Activated CD8-positive, alpha-beta T cell treated with anti-CD3 and anti-CD28 coated beads for 36 hours (primary cell): ENCODE measurements around the gene P3H1. TPM values are rescaled to one million over a fixed set of nuclear protein-coding genes. Genes with fewer than 3 reads are reported as not detected.

Source experiments
- ATAC-seq: fragments of 200-7000 bp; cut with Tn5 transposase; one replicate; pipeline ENCODE4 v1.10.0; 2021; ENCODE audit warnings: mild to moderate bottlenecking, moderate library complexity
- CTCF ChIA-PET: fragments of 350-600 bp; sonication (Branson Sonifier 250); formaldehyde crosslinking; loops from one replicate; lab custom pipeline; 2021; ENCODE audit warnings: antibody characterized with exemption; lab: Charles Lee
- POLR2A ChIA-PET: fragments of 350-600 bp; sonication (Branson Sonifier 250); formaldehyde crosslinking; loops from one replicate; lab custom pipeline; 2021; ENCODE audit warnings: antibody characterized with exemption; lab: Charles Lee
- DNase-seq: peaks from one replicate; pipeline ENCODE4 v3.0.0-alpha.2; 2020
- H3K27ac Mint-ChIP-seq: one replicate; pipeline ENCODE4 v1.8.0; 2021; ENCODE audit warnings: mild to moderate bottlenecking, mixed read lengths
- H3K27me3 Mint-ChIP-seq: one replicate; pipeline ENCODE4 v1.8.0; 2021; ENCODE audit warnings: mixed read lengths
- H3K36me3 Mint-ChIP-seq: one replicate; pipeline ENCODE4 v1.8.0; 2021; ENCODE audit warnings: low read depth, mixed read lengths
- H3K4me1 Mint-ChIP-seq: one replicate; pipeline ENCODE4 v1.8.0; 2021; ENCODE audit warnings: low read depth, mixed read lengths
- H3K4me3 Mint-ChIP-seq: one replicate; pipeline ENCODE4 v1.8.0; 2021; ENCODE audit warnings: mild to moderate bottlenecking, moderate library complexity, mixed read lengths
- H3K9me3 Mint-ChIP-seq: one replicate; pipeline ENCODE4 v1.8.0; 2021; ENCODE audit warnings: mixed read lengths
- intact Hi-C: fragments of 100-400 bp; cut with micrococcal nuclease; formaldehyde crosslinking; loops from one replicate; pipeline ENCODE4 v1.10.0; 2022
- total RNA-seq, 2 experiments: library from RNA; stranded (reverse); gene quantifications; one replicate each; pipeline ENCODE4 v1.2.3, GENCODE V29; 2021
- TF ChIP-seq, protein P1 (sequence below): fragments of 200-600 bp; IDR thresholded peaks from one replicate; pipeline ENCODE4 v1.8.0; 2022; ENCODE audit warnings: antibody characterized with exemption, mild to moderate bottlenecking

P3H1 gene
- total RNA-seq, 2 experiments from 2014 or later: 34.7 to 34.8 TPM

DNA sequence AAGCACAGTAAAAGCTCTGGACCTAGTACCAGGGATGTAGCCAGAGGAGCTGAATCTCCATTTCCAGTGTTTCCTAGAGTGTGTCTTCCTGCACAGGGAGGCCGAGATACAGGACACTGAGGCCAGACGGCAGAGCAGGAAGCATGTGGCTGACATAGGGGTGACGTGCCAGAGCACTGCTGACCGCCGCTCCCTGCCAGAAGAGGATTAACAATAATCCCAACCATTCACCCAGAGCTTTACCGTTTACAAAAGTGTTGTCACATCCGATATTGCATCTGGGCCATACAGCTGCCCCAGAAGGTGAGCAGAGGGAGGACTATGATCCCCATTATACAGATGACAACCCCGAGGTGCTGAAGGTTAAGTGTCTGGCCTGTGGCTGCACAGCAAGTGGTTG, 21.0 kb downstream of the P3H1 start:
- POLR2A ChIA-PET: interaction anchor here (0.5 to 0.6 kb wide), 2 partner anchors 121 kb away, joined by 3 to 4 read pairs; no protein-coding TSS in a partner anchor
- Mint-ChIP-seq H3K36me3 (peaks cover 11% of the 10 kb centered on the region), H3K9me3 (no peaks in the 10 kb centered on the region), H3K27me3 (no peaks in the 10 kb centered on the region), H3K4me3 (no peak overlapping the region), H3K4me1 (no peaks in the 10 kb centered on the region), H3K27ac (no peak overlapping the region)
- intact Hi-C loops: loop anchor here (5.0 kb wide), 1 partner anchor 169 kb away; no protein-coding TSS in a partner anchor
- ATAC-seq (no peak), DNase-seq (no peak)
- CTCF ChIA-PET: interaction anchor here (1.3 to 2.5 kb wide), 3 partner anchors 11 to 168 kb away, joined by 3 to 7 read pairs (median 5); no protein-coding TSS in a partner anchor
- TF ChIP-seq, protein P1, sequence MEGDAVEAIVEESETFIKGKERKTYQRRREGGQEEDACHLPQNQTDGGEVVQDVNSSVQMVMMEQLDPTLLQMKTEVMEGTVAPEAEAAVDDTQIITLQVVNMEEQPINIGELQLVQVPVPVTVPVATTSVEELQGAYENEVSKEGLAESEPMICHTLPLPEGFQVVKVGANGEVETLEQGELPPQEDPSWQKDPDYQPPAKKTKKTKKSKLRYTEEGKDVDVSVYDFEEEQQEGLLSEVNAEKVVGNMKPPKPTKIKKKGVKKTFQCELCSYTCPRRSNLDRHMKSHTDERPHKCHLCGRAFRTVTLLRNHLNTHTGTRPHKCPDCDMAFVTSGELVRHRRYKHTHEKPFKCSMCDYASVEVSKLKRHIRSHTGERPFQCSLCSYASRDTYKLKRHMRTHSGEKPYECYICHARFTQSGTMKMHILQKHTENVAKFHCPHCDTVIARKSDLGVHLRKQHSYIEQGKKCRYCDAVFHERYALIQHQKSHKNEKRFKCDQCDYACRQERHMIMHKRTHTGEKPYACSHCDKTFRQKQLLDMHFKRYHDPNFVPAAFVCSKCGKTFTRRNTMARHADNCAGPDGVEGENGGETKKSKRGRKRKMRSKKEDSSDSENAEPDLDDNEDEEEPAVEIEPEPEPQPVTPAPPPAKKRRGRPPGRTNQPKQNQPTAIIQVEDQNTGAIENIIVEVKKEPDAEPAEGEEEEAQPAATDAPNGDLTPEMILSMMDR: no peak

- Mint-ChIP-seq H3K9me3 (no peaks in the 10 kb centered on the region), H3K4me3 (no peak overlapping the region), H3K27me3 (no peaks in the 10 kb centered on the region), H3K4me1 (no peaks in the 10 kb centered on the region), H3K36me3 (no peaks in the 10 kb centered on the region), H3K27ac (no peak overlapping the region)
- ChIA-PET POLR2A (interaction anchor here (0.6 kb wide), 1 partner anchor 27 kb away, joined by 3 read pairs; no protein-coding TSS in a partner anchor), CTCF (interaction anchor here (0.7 kb wide), 1 partner anchor 10 kb away, joined by 3 read pairs; no protein-coding TSS in a partner anchor)
- ATAC-seq (no peak), DNase-seq (no peak)
- TF ChIP-seq, protein P1: no peak
- intact Hi-C loops: no loop called here
Measured at GRCh38 chr1:42744148-42744413, 22.7 kb downstream of the P3H1 start.

- no peaks in the 10 kb centered on the region for H3K36me3 Mint-ChIP-seq
- H3K4me3 Mint-ChIP-seq: no peak overlapping the region
- ATAC-seq: no peak
- intact Hi-C loops: no loop called here
- ChIA-PET CTCF (interaction anchor here (0.7 to 1.2 kb wide), 2 partner anchors 11 to 165 kb away, joined by 3 read pairs; no protein-coding TSS in a partner anchor), POLR2A (interaction anchor here (0.6 kb wide), 1 partner anchor 26 kb away, joined by 3 read pairs; no protein-coding TSS in a partner anchor)
- no peaks in the 10 kb centered on the region for H3K27me3 Mint-ChIP-seq
- TF ChIP-seq, protein P1: no peak
- H3K9me3 Mint-ChIP-seq: no peaks in the 10 kb centered on the region
- no peak overlapping the region for H3K27ac Mint-ChIP-seq
- DNase-seq: no peak
- no peaks in the 10 kb centered on the region for H3K4me1 Mint-ChIP-seq
Measured at GRCh38 chr1:42743317-42744147, 23.3 kb downstream of the P3H1 start.

GRCh38 chr1:42742617-42743316, 24.1 kb downstream of the P3H1 start:
- ChIA-PET POLR2A (no interaction called here), CTCF (interaction anchor here (0.8 to 1.2 kb wide), 2 partner anchors 12 to 164 kb away, joined by 3 read pairs; no protein-coding TSS in a partner anchor)
- intact Hi-C loops: no loop called here
- no peak for DNase-seq
- no peaks in the 10 kb centered on the region for H3K9me3 Mint-ChIP-seq
- no peak overlapping the region for H3K27ac Mint-ChIP-seq
- TF ChIP-seq, protein P1: no peak
- no peaks in the 10 kb centered on the region for H3K4me1 Mint-ChIP-seq
- no peaks in the 10 kb centered on the region for H3K36me3 Mint-ChIP-seq
- H3K27me3 Mint-ChIP-seq: no peaks in the 10 kb centered on the region
- ATAC-seq: no peak
- H3K4me3 Mint-ChIP-seq: no peak overlapping the region
